Glomerular visceral epithelial cell (primary cell): ENCODE data around the gene CKAP2L.
"Not testable (repeated sequence)": the region's sequence is repeated elsewhere in the genome, so short reads cannot be mapped to it uniquely, and the experiment has no call there.

Experiments
- DNase-seq: peaks from one replicate; pipeline ENCODE4 v3.0.0-alpha.2; 2016; ENCODE audit errors: extremely low spot score

The CKAP2L gene

GRCh38 chr2:112725545-112726457 is 38.6 kb downstream of the CKAP2L start:
- DNase-seq, result no peak

DNA sequence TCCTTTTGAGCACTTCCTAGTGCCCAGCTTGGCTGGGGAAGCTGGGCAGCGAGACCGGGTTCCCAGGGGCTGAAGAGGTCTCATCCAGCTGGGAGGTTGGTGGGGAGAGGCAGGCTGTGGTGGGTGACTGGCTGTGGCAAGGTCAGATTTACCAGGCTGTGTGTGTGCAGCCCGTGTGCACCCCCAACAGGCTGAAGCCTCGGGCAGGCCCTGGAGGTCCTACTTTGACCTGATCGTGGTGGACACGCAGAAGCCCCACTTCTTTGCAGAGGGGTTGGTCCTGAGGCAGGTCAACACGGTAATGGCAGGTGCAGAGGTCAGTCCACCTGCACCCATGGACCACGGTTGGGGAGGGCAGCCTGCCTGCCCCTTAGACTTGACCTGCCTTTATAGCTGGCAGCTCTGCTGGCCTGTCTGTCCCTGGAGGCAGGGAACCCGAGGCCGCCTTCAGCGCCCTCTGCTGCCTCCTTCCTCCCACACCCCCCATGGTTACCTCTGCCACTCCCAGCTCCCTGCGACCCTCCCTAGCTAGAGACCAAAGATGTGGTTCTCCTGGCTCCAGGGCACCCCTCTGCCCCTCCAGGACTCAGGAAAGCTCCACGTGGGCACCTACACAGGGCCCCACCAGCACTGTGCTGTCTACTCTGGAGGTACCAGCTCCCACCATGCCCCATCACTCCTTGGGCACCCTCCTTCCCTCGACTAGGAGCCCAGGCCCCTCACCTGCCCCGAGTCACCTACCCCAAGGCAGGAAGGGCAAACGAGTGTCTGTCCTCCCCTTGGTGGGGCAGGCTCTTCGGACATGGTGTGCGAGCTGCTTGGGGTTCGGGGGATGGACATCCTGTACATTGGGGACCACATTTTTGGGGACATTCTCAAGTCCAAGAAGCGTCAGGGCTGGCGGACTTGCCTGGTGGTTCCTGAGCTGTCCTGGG is 39.6 kb downstream of the CKAP2L start:
- DNase-seq, result peak; percentile 43

DNA sequence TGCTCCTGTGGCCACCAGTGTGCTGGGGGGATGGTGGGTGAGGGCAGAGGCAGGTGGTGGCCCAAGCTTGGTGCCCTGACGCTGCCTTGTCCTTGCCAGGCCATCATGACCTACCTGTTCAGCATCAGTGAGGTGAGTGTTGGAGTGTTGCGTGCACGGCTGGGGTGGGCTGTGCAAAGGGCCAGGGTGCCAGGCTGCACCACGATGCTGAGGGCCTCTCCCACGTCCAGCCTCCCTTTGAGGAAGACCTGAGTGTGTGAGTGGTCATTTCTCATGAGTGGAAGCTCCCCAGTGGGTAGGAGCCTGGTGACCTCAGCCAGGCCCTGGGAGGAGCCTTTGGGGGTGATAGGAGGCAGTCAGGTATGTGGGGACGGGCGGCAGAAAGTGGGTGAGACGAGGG is 40.4 kb downstream of the CKAP2L start:
- no peak for DNase-seq

DNA sequence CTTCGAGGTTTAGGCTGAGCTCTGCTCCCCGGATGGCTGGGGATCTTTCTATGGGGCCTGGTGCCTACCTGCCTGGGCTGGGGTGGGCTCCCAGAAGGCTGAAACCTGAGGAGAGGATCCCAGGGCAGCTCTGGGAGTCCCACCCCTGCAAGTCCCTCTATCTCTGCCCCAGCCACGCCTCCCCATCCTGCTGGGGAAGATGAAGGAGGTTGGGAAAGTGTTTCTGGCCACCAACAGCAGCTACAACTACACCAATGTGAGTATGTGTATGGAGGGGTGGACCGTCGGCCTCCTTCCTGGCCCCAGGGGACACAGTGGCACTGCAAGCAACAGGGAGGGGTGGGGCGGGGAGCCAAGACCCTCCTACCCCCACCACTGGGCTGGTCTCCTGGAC is 40.9 kb downstream of the CKAP2L start:
- DNase-seq, result no peak

- DNase-seq, result no peak
Measured at GRCh38 chr2:112722816-112723546, 41.4 kb downstream of the CKAP2L start.

DNA sequence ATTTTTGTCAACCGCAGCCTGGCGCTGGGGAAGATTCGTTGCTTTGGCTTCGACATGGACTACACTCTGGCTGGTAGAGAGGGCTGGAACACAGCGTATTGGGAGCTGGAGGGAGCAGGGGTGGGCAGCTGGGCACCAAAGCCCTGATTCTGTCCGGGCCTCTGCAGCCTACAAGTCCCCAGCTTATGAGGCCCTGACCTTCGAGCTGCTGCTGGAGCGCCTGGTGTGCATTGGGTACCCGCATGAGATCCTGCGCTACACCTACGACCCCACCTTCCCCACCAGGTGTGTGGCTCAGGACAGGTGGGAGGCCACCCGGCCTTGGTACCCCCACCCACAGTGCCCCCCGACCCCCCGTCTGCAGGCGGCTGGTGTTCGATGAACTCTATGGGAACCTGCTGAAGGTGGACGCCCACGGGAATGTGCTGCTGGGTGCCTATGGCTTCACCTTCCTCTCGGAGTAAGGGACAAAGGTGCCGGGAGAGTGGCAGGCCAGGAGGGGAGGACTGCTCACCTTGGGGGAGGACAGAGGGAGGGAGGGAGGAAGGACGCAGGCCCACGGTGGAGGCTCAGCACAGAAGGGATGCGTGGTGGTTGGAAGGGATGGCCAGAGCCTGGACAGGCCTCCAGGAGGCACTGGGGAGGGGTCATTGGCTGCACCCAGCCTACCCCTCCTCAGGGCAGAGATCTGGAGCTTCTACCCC is 42.4 kb downstream of the CKAP2L start:
- DNase-seq, result no peak

GRCh38 chr2:112720785-112721184 is 43.6 kb downstream of the CKAP2L start, which contains the start of gene NT5DC4:
Gene NT5DC4, plus strand, starts transcription at chr2:112721020. Its CDS starts 60 bp downstream, at chr2:112721080.
- DNase-seq, result no peak

DNA sequence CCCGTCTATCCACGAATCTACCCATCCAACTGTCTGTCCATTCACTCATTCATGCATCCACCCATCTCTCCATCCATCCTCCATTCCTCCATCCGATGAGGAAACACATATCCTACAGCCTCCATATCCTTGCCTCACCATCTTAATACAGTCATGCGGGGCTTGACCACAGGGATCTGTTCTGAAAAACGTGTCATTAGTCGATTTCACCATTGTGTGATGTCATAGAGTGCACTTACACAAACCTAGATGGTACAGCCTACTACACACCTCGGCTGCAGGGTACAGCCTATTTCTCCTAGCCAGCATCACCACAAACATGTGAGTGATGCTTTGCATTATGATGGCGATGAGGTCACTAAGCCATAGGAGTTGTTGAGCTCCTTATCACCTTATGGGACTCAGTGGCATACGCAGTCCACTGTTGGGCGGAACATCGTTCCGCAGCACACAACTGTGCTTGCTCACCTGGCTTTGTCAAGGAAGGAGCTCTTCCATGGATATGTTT is 45.5 kb downstream of the CKAP2L start:
- DNase-seq, result no peak

- DNase-seq, result not testable (repeated sequence)
Measured at GRCh38 chr2:112716826-112717352, 47.5 kb downstream of the CKAP2L start.

DNA sequence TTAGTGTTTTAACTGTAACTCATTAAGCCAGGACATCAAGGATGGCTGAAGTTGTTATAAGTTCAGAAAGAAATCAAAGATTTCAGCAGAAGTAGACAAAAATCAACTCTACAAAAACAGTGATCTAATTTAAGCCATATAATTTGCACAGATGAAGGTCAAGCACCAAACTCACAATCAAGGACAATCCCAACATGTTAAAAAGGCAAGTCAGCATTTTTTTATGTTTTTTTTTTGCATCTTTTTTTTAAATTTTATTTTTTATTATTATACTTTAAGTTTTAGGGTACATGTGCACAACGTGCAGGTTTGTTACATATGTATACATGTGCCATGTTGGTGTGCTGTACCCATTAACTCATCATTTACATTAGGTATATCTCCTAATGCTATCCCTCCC is 48.3 kb downstream of the CKAP2L start:
- DNase-seq, result not testable (repeated sequence)

DNA sequence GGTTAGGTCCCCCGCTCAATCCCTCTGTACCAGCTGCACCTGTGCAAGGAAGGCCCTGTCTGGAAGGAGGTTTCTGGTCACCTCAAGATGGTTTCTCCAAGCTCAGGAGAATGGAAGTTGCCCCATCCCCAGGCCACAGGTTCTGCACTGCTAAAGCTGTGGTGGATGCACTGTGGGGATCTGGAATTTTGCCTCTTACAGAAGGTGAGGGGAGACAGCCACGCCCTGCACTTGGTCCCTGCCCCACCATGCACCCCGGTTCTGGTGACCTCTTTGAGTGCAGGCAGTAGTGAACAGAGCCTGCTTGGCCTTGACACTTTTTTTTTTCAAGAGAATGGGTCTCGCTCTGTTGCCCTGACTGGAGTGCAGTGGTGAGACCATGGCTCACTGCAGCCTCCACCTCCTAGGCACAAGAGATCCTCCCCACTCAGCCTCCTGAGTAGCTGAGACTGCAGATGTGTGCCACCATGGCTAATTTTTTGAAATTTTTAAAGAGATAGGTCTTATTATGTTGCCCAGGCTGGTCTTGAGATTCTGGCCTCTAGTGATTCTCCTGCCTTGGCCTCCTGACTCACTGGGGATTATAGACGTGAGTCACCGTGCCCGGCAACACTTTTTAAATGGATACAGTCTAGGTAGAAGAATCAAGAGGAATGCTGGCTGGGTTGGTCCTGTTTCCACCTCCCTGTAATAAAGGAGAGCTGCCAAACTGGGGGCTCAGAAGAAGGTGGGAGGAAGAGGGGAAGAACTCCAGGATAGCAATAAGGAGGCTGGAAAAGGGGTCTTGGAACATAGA is 49.4 kb downstream of the CKAP2L start:
- DNase-seq, result peak; percentile 63

DNA sequence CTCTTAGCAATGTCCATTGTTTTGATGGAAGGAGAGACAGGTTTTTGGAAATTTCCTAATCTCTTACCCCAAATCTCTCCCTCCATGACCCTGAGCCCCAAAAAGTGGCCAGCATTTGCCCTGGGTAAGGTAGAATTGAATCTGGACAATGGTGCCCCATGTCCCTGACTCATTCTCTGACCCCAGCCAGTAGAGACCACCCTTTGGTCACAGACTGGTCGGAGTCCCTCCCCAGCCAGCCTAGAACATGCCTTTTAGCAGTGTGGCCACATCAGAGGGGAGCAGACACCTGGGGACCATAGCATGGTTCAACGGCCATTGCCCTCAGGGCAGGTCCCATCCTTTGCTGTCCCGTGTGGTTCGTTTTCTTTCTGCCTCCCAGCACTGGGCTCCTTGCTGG is 50.1 kb downstream of the CKAP2L start:
- no peak for DNase-seq

DNA sequence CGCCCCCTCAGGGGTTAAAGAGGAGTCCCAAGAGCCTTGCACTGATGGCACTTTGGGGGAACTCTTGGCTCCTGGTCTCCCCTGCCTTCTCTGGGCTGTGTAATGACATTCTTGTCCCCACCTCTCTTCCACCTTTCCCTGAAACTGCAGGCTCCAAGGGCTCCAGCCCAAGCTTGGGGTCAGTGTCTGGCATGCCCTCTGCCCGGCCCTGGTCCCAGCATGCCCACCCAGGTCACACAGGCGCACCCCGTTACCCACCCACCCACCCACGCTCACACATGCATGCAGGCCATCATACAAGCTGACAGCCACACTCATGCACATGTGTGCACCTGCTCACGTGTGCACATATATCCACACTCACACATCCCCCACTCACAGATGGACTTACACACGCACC is 50.5 kb downstream of the CKAP2L start:
- no peak for DNase-seq

- no peak for DNase-seq
Measured at GRCh38 chr2:112713585-112713925, 50.9 kb downstream of the CKAP2L start.

DNA sequence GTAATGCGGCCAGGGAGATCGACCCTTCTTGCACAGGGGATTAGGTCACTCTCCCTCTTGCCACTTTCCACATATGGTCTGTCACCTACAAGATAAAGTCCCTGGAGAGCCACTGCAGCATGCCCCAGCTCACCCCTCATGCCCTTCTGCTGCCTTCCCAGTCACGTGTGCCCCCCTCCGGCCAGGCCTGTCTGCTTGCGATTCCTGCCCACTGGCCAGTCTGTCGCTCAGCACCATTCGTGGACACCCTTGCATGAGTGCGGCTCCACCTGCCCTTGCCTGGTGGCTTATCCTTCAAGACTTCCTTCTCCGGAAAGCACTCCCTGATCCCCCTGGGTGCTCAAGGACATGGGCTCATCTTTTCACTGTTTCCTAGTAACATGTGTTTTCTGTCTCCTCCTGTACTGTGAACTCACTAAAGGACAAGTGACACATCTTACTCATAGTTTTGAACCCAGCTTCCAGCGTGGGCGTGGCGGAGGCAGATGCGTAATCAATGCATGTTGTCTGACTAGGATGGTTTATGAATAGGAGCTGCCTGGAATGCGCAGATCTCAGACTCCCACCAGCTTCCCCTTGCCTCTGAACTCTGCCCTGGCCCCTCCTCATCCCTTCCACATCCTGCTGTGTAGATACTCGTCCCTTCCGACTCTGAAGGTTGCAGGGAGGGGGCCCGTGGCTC is 51.4 kb downstream of the CKAP2L start:
- no peak for DNase-seq

DNA sequence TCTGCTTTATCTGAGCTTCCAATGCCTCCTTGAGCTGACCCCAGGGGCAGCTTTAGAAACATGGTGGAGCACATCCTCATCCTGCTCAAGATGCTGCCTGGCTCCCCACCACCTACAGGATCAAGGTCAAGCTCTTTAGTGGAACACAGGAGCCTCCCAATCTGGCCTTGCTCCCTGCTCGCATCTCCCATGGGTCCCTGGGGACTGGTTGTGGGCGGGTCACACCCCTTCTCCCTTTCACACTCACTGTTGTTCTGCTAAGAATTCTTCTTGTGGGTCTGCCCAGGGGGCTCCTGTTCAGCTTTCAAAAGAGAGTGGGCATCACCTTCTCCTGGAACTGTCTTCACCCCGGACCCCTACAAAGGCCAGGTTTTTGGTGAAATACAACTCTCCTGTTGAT is 51.9 kb downstream of the CKAP2L start:
- no peak for DNase-seq

- no peak for DNase-seq
Measured at GRCh38 chr2:112710956-112711750, 53.3 kb downstream of the CKAP2L start.

DNA sequence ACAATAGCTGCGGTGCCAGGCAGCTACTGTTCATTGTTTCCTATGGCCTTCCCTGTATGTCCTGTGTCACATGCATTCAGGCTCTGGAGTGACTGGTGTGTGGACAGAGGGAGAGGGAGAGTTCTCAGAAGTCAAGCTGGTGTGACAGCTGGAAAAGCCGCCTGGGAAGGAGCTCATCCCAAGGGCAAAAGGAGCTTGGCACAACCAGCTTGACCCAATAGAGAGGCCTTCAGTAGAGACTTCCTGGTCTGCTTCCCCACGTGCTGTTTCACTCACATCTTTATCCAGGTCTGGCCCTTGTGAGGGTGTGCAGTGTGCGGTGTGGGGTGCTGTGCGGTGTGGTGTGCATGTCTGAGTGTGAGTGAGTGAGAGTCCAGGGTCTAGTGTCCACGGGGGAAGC is 54.7 kb downstream of the CKAP2L start:
- DNase-seq, result no peak

- no peak for DNase-seq
Measured at GRCh38 chr2:112708968-112709367, 55.4 kb downstream of the CKAP2L start.
